Left ventricle myocardium inferior (tissue), 1 donor: ENCODE results near the gene BCAR3. TPM values are rescaled to one million over a fixed set of nuclear protein-coding genes. Genes with fewer than 3 reads are reported as not detected.
A peak's percentile ranks its signal among the peaks of the same experiment; 100 is the strongest.

Experiments used
- DNase-seq: peaks from one replicate; pipeline ENCODE4 v3.0.0-alpha.2; 2020
- H3K27ac ChIP-seq: fragments of 200-600 bp; replicated peaks from 2 replicates; pipeline ENCODE4 v1.8.0; 2021
- H3K27me3 ChIP-seq: fragments of 200-600 bp; 2 replicates; pipeline ENCODE4 v1.8.0; 2021; ENCODE audit warnings: low read depth
- H3K36me3 ChIP-seq: fragments of 200-600 bp; 2 replicates; pipeline ENCODE4 v1.8.0; 2021
- H3K4me1 ChIP-seq: fragments of 200-600 bp; 2 replicates; pipeline ENCODE4 v1.8.0; 2021
- H3K4me3 ChIP-seq: fragments of 200-600 bp; 2 replicates; pipeline ENCODE4 v1.8.0; 2021; ENCODE audit warnings: mild to moderate bottlenecking, moderate library complexity
- H3K9me3 ChIP-seq: fragments of 200-600 bp; replicated peaks from 2 replicates; pipeline ENCODE4 v1.8.0; 2021
- CTCF ChIP-seq: fragments of 200-600 bp; IDR thresholded peaks from 2 replicates; pipeline ENCODE4 v1.8.0; 2021; ENCODE audit warnings: antibody characterized with exemption, mild to moderate bottlenecking, borderline replicate concordance
- intact Hi-C: fragments of 100-400 bp; cut with micrococcal nuclease; formaldehyde crosslinking; loops from one replicate; pipeline ENCODE4 v1.11.0; 2022
- total RNA-seq: library from RNA; stranded (reverse); fragmentation: NEBNext Ultra II Directional; extraction: Animal tissue kit (Norgen Biotek cat#: 25700); gene quantifications from one replicate; pipeline ENCODE4 v1.2.1, GENCODE V29; 2021
- donor health status: DM: no; HTN: yes; CAD: no; lungs with severe emphysema.

Gene BCAR3
- total RNA-seq, 1 donor from 2014 or later = 23.5 TPM

GRCh38 chr1:93712741-93713140 is 31.1 kb upstream of the BCAR3 start:
- Histone ChIP-seq H3K36me3 (no peaks in the 10 kb centered on the region), H3K27me3 (no peaks in the 10 kb centered on the region), H3K4me1 (peaks cover 57% of the 10 kb centered on the region), H3K27ac (no peak overlapping the region), H3K4me3 (no peak overlapping the region), H3K9me3 (no peaks in the 10 kb centered on the region)
- intact Hi-C loops = no loop called here
- no peak for TF ChIP-seq CTCF
- DNase-seq = no peak

- Histone ChIP-seq H3K27me3 (no peaks in the 10 kb centered on the region), H3K27ac (no peak overlapping the region), H3K9me3 (no peaks in the 10 kb centered on the region), H3K4me3 (no peak overlapping the region), H3K4me1 (peaks cover 46% of the 10 kb centered on the region), H3K36me3 (no peaks in the 10 kb centered on the region)
- no peak for TF ChIP-seq CTCF
- DNase-seq = no peak
- intact Hi-C loops = no loop called here
Observed at GRCh38 chr1:93710499-93711453, 29.1 kb upstream of the BCAR3 start.

GRCh38 chr1:93708734-93709481 is 27.3 kb upstream of the BCAR3 start:
- Histone ChIP-seq H3K9me3 (no peaks in the 10 kb centered on the region), H3K27ac (peak overlapping the region; percentile 71), H3K4me3 (no peak overlapping the region), H3K4me1 (peaks cover 38% of the 10 kb centered on the region), H3K36me3 (no peaks in the 10 kb centered on the region), H3K27me3 (no peaks in the 10 kb centered on the region)
- intact Hi-C loops = no loop called here
- DNase-seq = no peak
- TF ChIP-seq CTCF = no peak

GRCh38 chr1:93707956-93708355 is 26.3 kb upstream of the BCAR3 start:
- intact Hi-C loops = no loop called here

More at GRCh38 chr1:93707956-93708355, 26.3 kb upstream of the BCAR3 start:
- no peak for TF ChIP-seq CTCF
- no peak for DNase-seq
- H3K27me3 ChIP-seq = no peaks in the 10 kb centered on the region
- peaks cover 47% of the 10 kb centered on the region for H3K4me1 ChIP-seq
- no peaks in the 10 kb centered on the region for H3K36me3 ChIP-seq
- H3K4me3 ChIP-seq = no peak overlapping the region
- H3K9me3 ChIP-seq = no peaks in the 10 kb centered on the region
- H3K27ac ChIP-seq = no peak overlapping the region
